GM18870 (cell line): ENCODE measurements around the gene KLF3.

Experiments
- ATAC-seq: cut with Tn5 transposase; IDR thresholded peaks from one replicate; pipeline ENCODE4 v1.9.1; 2021; ENCODE audit warnings: moderate library complexity; ENCODE audit not compliant: unreplicated experiment

KLF3 gene

DNA sequence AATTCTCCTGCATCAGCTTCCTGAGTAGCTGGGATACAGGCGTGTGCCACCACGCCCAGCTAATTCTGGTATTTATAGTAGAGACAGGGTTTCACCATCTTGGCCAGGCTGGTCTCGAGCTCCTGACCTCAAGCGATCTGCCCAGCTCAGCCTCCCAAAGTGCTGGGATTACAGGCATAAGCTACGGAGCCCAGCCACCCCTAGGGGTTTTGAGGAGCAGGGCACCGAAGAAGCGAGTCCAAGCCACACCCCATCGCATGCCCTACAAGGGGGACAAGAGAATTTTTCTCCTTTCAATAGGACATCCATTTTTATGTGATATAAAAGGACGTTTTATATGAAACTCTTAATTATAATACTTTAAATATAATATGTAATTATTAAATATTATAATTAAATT lies 13.9 kb upstream of the KLF3 start:
- ATAC-seq: no peak

- no peak for ATAC-seq
Observed at GRCh38 chr4:38654273-38654672, 9.7 kb upstream of the KLF3 start.

DNA sequence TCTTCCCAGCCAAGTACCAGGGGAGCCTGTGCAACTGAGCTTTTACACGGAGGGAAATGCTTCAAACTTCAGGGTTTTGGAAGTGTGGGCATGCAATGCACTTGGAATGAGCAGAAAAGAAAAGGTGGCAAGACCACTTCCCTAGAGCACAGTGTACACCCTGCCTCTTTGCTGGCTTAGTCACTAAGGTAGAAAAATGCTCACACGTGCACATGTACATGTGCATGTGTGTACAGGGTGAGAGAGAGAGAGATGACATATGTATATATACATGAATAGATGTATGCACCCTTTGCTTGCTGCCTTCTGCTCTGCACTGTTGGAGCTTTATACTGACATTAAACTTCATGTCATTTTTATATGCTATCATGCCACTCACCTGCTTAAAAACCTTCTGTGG lies 7.9 kb upstream of the KLF3 start:
- ATAC-seq: no peak

GRCh38 chr4:38659346-38659745 lies 4.7 kb upstream of the KLF3 start:
- no peak for ATAC-seq

DNA sequence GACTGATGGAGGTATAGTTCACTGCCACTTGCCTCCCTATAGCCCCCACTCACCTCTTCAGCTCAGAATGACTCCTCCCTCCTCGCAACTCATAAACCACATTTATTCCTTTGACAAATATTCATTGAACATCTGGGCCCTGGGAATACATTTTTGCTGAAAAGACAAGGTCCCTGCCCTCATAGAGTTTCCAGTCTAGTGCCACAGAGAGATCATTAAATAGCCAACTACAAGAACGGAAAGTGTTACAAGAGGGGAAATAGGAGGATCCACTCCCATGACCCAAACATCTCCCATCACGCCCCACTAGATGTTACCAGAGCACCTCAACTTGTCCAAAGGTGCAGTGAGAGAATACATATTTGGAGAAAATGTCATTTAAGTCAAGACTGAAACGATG lies 3.2 kb upstream of the KLF3 start:
- ATAC-seq: no peak

DNA sequence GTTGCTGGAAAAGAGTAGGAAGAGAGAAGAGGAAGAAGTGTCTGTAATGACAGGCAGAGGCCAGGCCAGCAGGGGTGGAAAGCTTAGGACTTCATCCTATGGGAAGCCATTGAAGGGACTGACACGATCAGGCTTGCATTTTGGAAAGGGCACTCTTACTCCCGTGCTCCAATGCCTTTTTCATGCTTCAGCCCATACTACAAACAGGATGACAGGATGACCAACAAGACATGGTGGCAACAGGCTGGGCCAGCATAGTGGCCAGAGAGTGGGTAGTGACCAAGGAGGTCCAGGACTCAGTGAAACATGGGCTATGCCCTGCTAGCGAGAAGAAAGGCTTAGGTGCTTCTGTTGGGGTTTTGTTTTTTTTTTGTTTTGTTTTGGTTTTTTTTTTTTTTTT lies 2.6 kb upstream of the KLF3 start:
- ATAC-seq: no peak

- ATAC-seq: no peak
Observed at GRCh38 chr4:38662522-38663089, 1.4 kb upstream of the KLF3 start.

GRCh38 chr4:38663090-38663800 lies 754 bp upstream of the KLF3 start:
- no peak for ATAC-seq

GRCh38 chr4:38664706-38665401 lies 855 bp downstream of the KLF3 start:
- no peak for ATAC-seq

GRCh38 chr4:38665551-38666411 lies 1.8 kb downstream of the KLF3 start:
- ATAC-seq: no peak

DNA sequence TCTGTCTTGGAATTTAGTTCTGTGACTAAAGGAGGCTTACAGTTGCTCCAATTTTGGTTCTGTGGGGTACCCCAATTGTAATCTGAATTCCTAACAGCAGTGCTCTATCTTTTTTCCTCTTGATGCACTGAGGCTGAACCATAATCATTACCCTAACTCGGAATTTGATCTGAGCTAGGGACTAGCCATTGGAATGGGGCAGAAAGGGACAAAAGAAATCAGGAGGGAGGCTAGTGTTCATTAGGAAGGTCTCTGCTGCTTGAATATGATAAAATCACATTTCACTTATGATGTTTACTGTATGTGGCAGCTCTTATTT lies 2.7 kb downstream of the KLF3 start:
- ATAC-seq: no peak

DNA sequence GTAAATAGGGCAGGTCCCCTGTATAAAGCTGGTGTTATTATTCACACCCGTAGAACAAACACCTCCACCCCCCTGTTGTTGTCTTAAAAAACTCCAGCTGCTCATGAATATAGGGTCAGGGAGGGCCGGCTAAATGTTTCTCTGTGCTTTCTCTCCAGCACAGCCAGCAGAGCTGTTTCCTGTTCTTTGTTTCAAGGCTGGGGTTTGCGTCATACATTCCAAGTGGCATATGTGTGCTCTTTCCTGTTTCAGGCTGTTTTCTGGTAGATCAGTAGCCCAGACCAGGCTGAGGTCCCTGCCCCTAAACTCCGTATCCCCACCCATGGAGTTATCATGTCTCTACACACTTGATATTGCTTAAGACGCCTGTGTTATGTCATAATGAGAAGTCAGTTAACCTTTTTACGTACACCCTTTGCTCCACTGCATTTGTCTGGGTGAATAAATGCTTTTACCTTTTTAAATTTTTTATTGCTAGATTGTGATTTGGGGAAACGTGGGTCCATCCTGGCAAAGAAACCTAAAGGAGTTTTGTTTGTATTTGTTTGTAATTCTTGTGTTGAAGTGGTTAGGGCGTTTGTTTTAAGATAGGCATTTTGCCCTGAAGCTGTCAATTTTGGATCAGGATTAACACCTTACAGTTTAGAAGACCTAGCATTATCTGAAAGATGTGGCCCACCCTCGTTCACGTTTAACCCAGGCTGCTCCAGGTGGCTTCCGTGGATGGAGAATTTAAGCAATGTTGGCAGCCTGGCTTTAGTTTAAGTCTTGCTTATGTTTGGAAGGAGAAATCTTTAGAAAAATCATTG lies 3.3 kb downstream of the KLF3 start:
- no peak for ATAC-seq

- ATAC-seq: no peak
Observed at GRCh38 chr4:38668203-38668971, 4.4 kb downstream of the KLF3 start.

- no peak for ATAC-seq
Observed at GRCh38 chr4:38669208-38669607, 5.2 kb downstream of the KLF3 start.

DNA sequence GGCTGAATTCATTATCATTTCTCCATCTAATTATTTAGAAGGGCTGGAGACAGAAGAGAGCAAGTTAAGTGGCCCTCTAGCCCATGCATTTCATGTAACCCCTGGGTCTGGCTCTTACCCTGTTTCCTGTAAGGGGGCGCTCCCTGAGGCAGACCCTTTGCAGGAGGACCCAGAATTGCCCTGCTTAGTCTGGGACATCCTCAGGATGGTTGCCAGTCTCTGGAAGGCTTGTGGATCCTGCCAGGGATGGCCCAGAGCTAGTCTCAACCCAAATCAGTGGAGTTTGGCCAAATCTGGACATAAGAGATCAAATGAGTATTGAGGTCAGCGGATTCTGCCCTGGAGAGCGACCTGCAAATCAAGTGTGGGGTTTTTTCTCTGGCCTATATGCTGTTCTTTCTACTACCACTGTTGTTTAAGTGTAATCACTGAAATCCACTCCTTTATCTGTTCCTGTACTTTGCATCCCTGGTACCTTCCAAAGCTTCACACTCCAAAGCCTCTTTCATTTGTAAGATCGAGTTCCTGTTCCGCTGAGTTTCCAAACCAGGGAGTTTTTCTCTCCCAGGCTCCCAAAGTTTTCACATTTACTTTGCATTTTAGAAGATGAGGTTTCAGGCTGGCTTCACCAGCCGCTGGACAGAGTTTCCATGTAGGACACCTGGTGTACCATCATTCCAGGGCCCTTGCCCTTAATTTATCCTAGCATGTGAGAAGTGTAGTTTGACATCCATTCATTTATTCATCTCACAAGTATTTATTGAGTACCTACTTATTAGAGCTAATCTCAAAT lies 6.3 kb downstream of the KLF3 start:
- no peak for ATAC-seq

DNA sequence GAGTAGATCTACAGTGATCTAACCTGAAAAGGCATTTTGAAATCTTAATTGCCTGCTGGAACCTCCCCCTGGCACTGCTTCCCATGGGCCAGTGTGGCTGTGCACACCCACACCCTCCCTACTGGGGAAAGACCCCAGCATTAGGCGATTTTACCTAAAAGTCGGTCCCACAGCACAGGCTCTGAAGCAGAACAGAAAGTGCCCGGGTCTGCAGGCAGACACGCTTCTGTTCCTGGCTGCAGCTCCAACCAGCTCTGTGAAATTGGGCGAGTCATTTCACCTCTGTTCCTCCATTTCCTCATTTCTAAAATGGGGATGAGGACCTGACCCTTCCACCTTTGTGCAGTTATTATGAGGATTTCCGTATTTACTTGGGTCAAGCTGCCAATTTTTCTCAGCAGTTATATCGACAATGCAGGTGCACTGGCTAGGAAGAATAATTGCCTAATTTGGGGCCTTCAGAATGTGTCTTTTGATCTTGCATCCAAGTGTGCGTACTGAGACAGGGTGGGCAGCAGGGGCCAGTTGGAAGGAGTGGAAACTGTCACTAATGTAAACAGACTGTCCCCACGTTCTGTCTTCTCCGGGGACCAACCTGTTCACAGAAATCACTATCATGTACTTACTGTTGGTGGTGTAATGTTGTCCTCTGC lies 7.1 kb downstream of the KLF3 start:
- no peak for ATAC-seq

GRCh38 chr4:38671592-38671940 lies 7.6 kb downstream of the KLF3 start:
- no peak for ATAC-seq

GRCh38 chr4:38672074-38672396 lies 8.0 kb downstream of the KLF3 start:
- no peak for ATAC-seq
